Endothelial cell of umbilical vein (primary cell): Measurements from ENCODE around the gene EIF4E1B. TPM values are rescaled to one million over a fixed set of nuclear protein-coding genes. Genes with fewer than 3 reads are reported as not detected.

Experiments used
- BruUV-seq: library from RNA; stranded (reverse); fragments of 400-500 nt; replicated peaks from 2 replicates; lab custom pipeline; 2021; lab: Mats Ljungman, UMichigan
- CTCF ChIA-PET: fragments of 300-600, 350-600 bp; sonication (Branson Sonifier 250); formaldehyde crosslinking; loops from one replicate; lab custom pipeline; 2021; ENCODE audit warnings: antibody characterized with exemption, inconsistent platforms; lab: Charles Lee
- POLR2A ChIA-PET: fragments of 300-600, 350-600 bp; sonication (Branson Sonifier 250); formaldehyde crosslinking; loops from one replicate; lab custom pipeline; 2021; ENCODE audit warnings: antibody characterized with exemption, inconsistent platforms; lab: Charles Lee
- DNase-seq: peaks from one replicate; pipeline ENCODE4 v3.0.0-alpha.2; 2011; ENCODE audit warnings: low read depth, low spot score
- FAIRE-seq: peaks from 2 replicates; lab custom pipeline; 2011; peaks lifted over from hg19 to GRCh38; lab: Jason Lieb, UNC
- H2AFZ ChIP-seq: 2 replicates; pipeline ENCODE4 v1.6.0; 2012; ENCODE audit warnings: low read depth, low read length, control low read depth, inconsistent platforms
- H3K27ac ChIP-seq: 2 replicates; pipeline ENCODE4 v1.5.1; 2011; ENCODE audit warnings: low read depth, mild to moderate bottlenecking, control low read depth, low read length, moderate library complexity; ENCODE audit not compliant: insufficient read depth
- H3K27me3 ChIP-seq, 2 experiments: 2 replicates each; pipeline versions ENCODE4 v1.6.0 to v1.6.1; 2011; ENCODE audit warnings: low read length in 2 of 2, mixed read lengths in 1 of 2; ENCODE audit not compliant: control insufficient read depth in 2 of 2, insufficient read depth in 2 of 2
- H3K36me3 ChIP-seq, 2 experiments: 2 replicates in 1 of 2; 3 replicates in 1 of 2; pipeline ENCODE4 v1.5.1; 2011; ENCODE audit warnings: low read length in 2 of 2, mild to moderate bottlenecking in 1 of 2, moderate library complexity in 1 of 2; ENCODE audit not compliant: control insufficient read depth in 2 of 2, insufficient read depth in 2 of 2; ENCODE audit errors: extremely low read depth in 1 of 2
- H3K4me1 ChIP-seq: 3 replicates; pipeline ENCODE4 v1.5.1; 2011; ENCODE audit warnings: mild to moderate bottlenecking, low read length; ENCODE audit not compliant: control insufficient read depth, insufficient read depth; ENCODE audit errors: extremely low read depth
- H3K4me2 ChIP-seq: 2 replicates; pipeline ENCODE4 v1.6.1; 2011; ENCODE audit warnings: low read length, control low read depth, mixed read lengths; ENCODE audit not compliant: insufficient read depth
- H3K4me3 ChIP-seq, 3 experiments: fragments of 200-600 bp in 1 of 3; sonication (generic), shearing (Covaris generic) in 1 of 3; replicated peaks in 1 of 3; 2 replicates each; pipeline ENCODE4 v1.5.1; 2011 to 2016; ENCODE audit warnings: control low read depth in 3 of 3, low read length in 3 of 3, mild to moderate bottlenecking in 2 of 3, inconsistent platforms in 1 of 3, low read depth in 1 of 3, moderate library complexity in 1 of 3; ENCODE audit not compliant: insufficient read depth in 1 of 3
- H3K79me2 ChIP-seq: 2 replicates; pipeline ENCODE4 v1.6.0; 2012; ENCODE audit warnings: low read length, inconsistent platforms; ENCODE audit not compliant: control insufficient read depth, insufficient read depth
- H3K9ac ChIP-seq: replicated peaks from 2 replicates; pipeline ENCODE3; 2011; ENCODE audit warnings: low read length, control low read depth; ENCODE audit not compliant: insufficient read depth; ENCODE audit errors: extremely low read depth
- H3K9me1 ChIP-seq: replicated peaks from 3 replicates; pipeline ENCODE4 v1.6.0; 2011; ENCODE audit warnings: mild to moderate bottlenecking, low read length; ENCODE audit not compliant: control insufficient read depth, insufficient read depth; ENCODE audit errors: extremely low read depth
- H3K9me3 ChIP-seq: replicated peaks from 2 replicates; pipeline ENCODE4 v1.5.1; 2012; ENCODE audit warnings: low read length, inconsistent platforms; ENCODE audit not compliant: control insufficient read depth, insufficient read depth
- H4K20me1 ChIP-seq: replicated peaks from 2 replicates; pipeline ENCODE3; 2011; ENCODE audit warnings: mild to moderate bottlenecking, low read length; ENCODE audit not compliant: control insufficient read depth, insufficient read depth; ENCODE audit errors: extremely low read depth
- FOS ChIP-seq: IDR thresholded peaks from 2 replicates; pipeline ENCODE4 v1.6.1; 2011; ENCODE audit warnings: mild to moderate bottlenecking, low read length, moderate library complexity, borderline replicate concordance; ENCODE audit not compliant: insufficient read depth
- GATA2 ChIP-seq: IDR thresholded peaks from 2 replicates; pipeline ENCODE4 v1.7.0; 2011; ENCODE audit warnings: low read depth, mild to moderate bottlenecking, moderate library complexity, mixed read lengths, low read length; ENCODE audit not compliant: insufficient read length, insufficient read depth
- MAX ChIP-seq: IDR thresholded peaks from 2 replicates; pipeline ENCODE4 v1.6.1; 2011; ENCODE audit not compliant: insufficient read depth, insufficient read length
- MYC ChIP-seq: IDR thresholded peaks from one replicate; pipeline ENCODE4 v1.6.1; 2011; ENCODE audit warnings: mild to moderate bottlenecking, low read depth, low read length
- POLR2A ChIP-seq: IDR thresholded peaks from 2 replicates; pipeline ENCODE4 v1.6.1; 2012; ENCODE audit warnings: low read depth, mild to moderate bottlenecking, control low read depth, low read length
- dilution Hi-C: fragments of 300-500 bp; cut with MboI; formaldehyde crosslinking; loops from one replicate; pipeline ENCODE4 v1.15.0; 2019; ENCODE audit warnings: low sequenced_read_pairs; ENCODE audit not compliant: extremely low pct_ligation_motif_present
- intact Hi-C: fragments of 100-400 bp; cut with micrococcal nuclease; formaldehyde crosslinking; loops from one replicate; pipeline ENCODE4 v1.10.0; 2022
- polyA plus RNA-seq, 4 experiments: library from polyadenylated mRNA; depleted of rRNA in 3 of 4; stranded (reverse) in 3 of 4; unstranded in 1 of 4; fragments of >200 nt; gene quantifications; 2 replicates each; pipeline versions ENCODE4 v1.2.1 to v1.2.3, GENCODE V29; 2011 to 2012; ENCODE audit warnings: missing spikeins in 1 of 4
- total RNA-seq: library from RNA; stranded (reverse); gene quantifications from 2 replicates; pipeline ENCODE4 v1.2.3, GENCODE V29; 2021

EIF4E1B gene
- total and polyA plus RNA-seq, 2 donors (not counting 3 experiments of a cell fraction or from before 2014, with no cell fraction given) = not detected

GRCh38 chr5:176624938-176625337, 5.5 kb upstream of the EIF4E1B start:
- CTCF ChIA-PET = interaction anchor here (0.7 to 1.8 kb wide), 2 partner anchors 14 to 51 kb away, joined by 3 to 5 read pairs; no protein-coding TSS in a partner anchor
- no peaks in the 10 kb centered on the region for H3K79me2 ChIP-seq
- peaks cover 49 to 53% of the 10 kb centered on the region in 2 experiments for H3K27me3 ChIP-seq
- no peaks in the 10 kb centered on the region for H3K36me3 ChIP-seq
- BruUV-seq = no TSS peak
- intact Hi-C loops = no loop called here
- no peak overlapping the region for H3K4me2 ChIP-seq
- no peaks in the 10 kb centered on the region for H3K9me3 ChIP-seq
- TF ChIP-seq MAX (no peak), GATA2 (no peak), POLR2A (no peak)
- H3K27ac ChIP-seq = no peak overlapping the region
- H2AFZ ChIP-seq = no peak overlapping the region
- dilution Hi-C loops = no loop called here
- H3K9me1 ChIP-seq = no peaks in the 10 kb centered on the region
- POLR2A ChIA-PET = no interaction called here
- no peak for FAIRE-seq
- no peaks in the 10 kb centered on the region for H3K4me1 ChIP-seq
- H4K20me1 ChIP-seq = no peaks in the 10 kb centered on the region
- no peak overlapping the region for H3K4me3 ChIP-seq
- no peak for DNase-seq
- no peak overlapping the region for H3K9ac ChIP-seq

GRCh38 chr5:176625512-176625911, 5.0 kb upstream of the EIF4E1B start:
- TF ChIP-seq MYC (no peak), GATA2 (no peak), FOS (no peak)

More at GRCh38 chr5:176625512-176625911, 5.0 kb upstream of the EIF4E1B start:
- Histone ChIP-seq H3K9me1 (no peaks in the 10 kb centered on the region), H3K27me3 (peaks cover 47 to 53% of the 10 kb centered on the region in 2 experiments), H3K9ac (no peak overlapping the region), H3K4me3 (no peak overlapping the region), H3K79me2 (no peaks in the 10 kb centered on the region), H4K20me1 (no peaks in the 10 kb centered on the region), H2AFZ (no peak overlapping the region), H3K9me3 (no peaks in the 10 kb centered on the region), H3K4me1 (no peaks in the 10 kb centered on the region), H3K27ac (no peak overlapping the region), H3K36me3 (no peaks in the 10 kb centered on the region), H3K4me2 (no peak overlapping the region)
- ChIA-PET POLR2A (no interaction called here), CTCF (interaction anchor here (0.7 to 1.8 kb wide), 2 partner anchors 14 to 51 kb away, joined by 3 to 5 read pairs; no protein-coding TSS in a partner anchor)
- no peak for DNase-seq
- no TSS peak for BruUV-seq
- dilution Hi-C loops = no loop called here
- intact Hi-C loops = no loop called here
- no peak for FAIRE-seq
